ENCODE data around the gene SLC25A40.
"Not testable (repeated sequence)": the region's sequence is repeated elsewhere in the genome, so short reads cannot be mapped to it uniquely, and the experiment has no call there.

The SLC25A40 gene

DNA sequence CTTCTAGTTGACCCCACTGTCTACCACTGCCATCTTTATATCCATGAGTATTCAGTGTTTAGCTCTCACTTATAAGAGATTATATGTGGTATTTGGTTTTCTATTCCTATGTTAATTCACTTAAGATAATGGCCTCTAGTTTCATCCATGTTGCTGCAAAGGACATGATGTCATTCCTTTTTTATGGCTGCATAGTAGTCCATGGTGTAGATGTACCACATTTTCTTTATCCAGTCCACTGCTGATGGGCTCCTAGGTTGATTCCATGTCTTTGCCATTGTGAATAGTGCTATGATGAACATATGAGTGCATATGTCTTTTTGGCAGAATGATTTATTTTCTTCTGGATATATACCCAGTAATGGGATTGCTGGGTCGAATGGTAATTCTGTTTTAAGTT lies 47.8 kb downstream of the SLC25A40 start:
- not testable (repeated sequence) for H3K9ac ChIP-seq (ENCODE audit: low read length in 2 of 2); H3K4me1 ChIP-seq (ENCODE audit: control insufficient read depth, insufficient read depth, low read length); H3K36me3 ChIP-seq (ENCODE audit: control insufficient read depth in 2 of 2, insufficient read depth in 2 of 2, low read length in 2 of 2); H3K9me3 ChIP-seq (ENCODE audit: control insufficient read depth in 2 of 2, low read length in 2 of 2); H3K27me3 ChIP-seq (ENCODE audit: control insufficient read depth in 1 of 2, insufficient read depth in 2 of 2, low read length in 2 of 2); H3K27ac ChIP-seq (ENCODE audit: low read length); H3K4me3 ChIP-seq (ENCODE audit: low read length in 2 of 2)

DNA sequence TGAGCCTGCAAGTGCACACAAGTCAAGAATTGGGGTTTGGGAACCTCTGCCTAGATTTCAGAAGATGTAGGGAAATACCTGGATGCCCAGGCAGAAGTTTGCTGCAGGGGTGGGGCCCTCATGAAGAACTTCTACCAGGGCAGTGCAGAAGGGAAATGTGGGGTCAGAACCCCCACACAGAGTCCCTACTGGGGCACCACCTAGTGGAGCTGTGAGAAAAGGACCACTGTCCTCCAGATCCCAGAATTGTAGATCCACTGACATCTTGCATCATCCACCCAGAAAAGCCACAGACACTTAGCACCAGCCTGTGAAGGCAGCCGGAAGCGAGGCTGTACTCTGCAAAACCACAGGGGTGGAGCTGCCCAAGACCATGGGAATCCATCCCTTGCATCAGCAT lies 50.8 kb downstream of the SLC25A40 start:
- H3K9me3 ChIP-seq (ENCODE audit: control insufficient read depth in 2 of 2, low read length in 2 of 2); H3K9ac ChIP-seq (ENCODE audit: low read length in 2 of 2); H3K36me3 ChIP-seq (ENCODE audit: control insufficient read depth in 2 of 2, insufficient read depth in 2 of 2, low read length in 2 of 2): not testable (repeated sequence)

DNA sequence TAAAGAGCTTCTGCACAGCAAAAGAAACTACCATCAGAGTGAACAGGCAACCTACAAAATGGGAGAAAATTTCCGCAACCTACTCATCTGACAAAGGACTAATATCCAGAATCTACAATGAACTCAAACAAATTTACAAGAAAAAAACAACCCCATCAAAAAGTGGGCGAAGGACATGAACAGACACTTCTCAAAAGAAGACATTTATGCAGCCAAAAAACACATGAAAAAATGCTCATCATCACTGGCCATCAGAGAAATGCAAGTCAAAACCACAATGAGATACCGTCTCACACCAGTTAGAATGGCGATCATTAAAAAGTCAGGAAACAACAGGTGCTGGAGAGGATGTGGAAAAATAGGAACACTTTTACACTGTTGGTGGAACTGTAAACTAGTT lies 54.1 kb downstream of the SLC25A40 start:
- not testable (repeated sequence) for H3K27me3 ChIP-seq (ENCODE audit: control insufficient read depth in 1 of 2, insufficient read depth in 2 of 2, low read length in 2 of 2); H3K4me3 ChIP-seq (ENCODE audit: low read length in 2 of 2); H3K27ac ChIP-seq (ENCODE audit: low read length); H3K36me3 ChIP-seq (ENCODE audit: control insufficient read depth in 2 of 2, insufficient read depth in 2 of 2, low read length in 2 of 2); H3K4me1 ChIP-seq (ENCODE audit: control insufficient read depth, insufficient read depth, low read length); H3K9me3 ChIP-seq (ENCODE audit: control insufficient read depth in 2 of 2, low read length in 2 of 2); H3K9ac ChIP-seq (ENCODE audit: low read length in 2 of 2)

More for the DNA sequence above, 50.8 kb downstream of the SLC25A40 start:
- not testable (repeated sequence) for H3K27ac ChIP-seq (ENCODE audit: low read length); H3K4me3 ChIP-seq (ENCODE audit: low read length in 2 of 2); H3K4me1 ChIP-seq (ENCODE audit: control insufficient read depth, insufficient read depth, low read length); H3K27me3 ChIP-seq (ENCODE audit: control insufficient read depth in 1 of 2, insufficient read depth in 2 of 2, low read length in 2 of 2)

DNA sequence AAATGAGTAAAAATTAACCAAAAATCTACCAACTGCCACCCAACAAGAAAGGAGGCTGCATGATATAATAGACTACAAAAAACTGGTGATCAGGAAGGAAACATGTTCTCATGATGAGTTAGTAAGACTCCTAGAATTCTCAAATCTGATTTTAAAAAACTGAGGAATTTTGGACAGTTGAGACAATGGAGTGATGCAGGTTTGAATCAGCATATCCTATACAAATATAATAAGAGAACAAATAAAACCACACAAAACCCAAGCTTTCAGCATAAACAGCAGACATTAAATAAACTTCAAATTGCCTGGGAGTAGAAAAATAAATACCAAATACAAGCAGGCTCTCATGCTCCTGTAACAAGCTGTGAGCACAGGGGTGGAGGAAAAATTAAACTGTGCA lies 57.8 kb downstream of the SLC25A40 start:
- H3K4me1 ChIP-seq (ENCODE audit: control insufficient read depth, insufficient read depth, low read length) = no peaks in the 10 kb centered on the region
- no peaks in the 10 kb centered on the region for H3K27me3 ChIP-seq (ENCODE audit: control insufficient read depth in 1 of 2, insufficient read depth in 2 of 2, low read length in 2 of 2)
- no peak overlapping the region for H3K27ac ChIP-seq (ENCODE audit: low read length)
- H3K4me3 ChIP-seq (ENCODE audit: low read length in 2 of 2) = no peak overlapping the region
- no peaks in the 10 kb centered on the region for H3K36me3 ChIP-seq (ENCODE audit: control insufficient read depth in 2 of 2, insufficient read depth in 2 of 2, low read length in 2 of 2)
- no peaks in the 10 kb centered on the region for H3K9me3 ChIP-seq (ENCODE audit: control insufficient read depth in 2 of 2, low read length in 2 of 2)
- no peak overlapping the region for H3K9ac ChIP-seq (ENCODE audit: low read length in 2 of 2)

DNA sequence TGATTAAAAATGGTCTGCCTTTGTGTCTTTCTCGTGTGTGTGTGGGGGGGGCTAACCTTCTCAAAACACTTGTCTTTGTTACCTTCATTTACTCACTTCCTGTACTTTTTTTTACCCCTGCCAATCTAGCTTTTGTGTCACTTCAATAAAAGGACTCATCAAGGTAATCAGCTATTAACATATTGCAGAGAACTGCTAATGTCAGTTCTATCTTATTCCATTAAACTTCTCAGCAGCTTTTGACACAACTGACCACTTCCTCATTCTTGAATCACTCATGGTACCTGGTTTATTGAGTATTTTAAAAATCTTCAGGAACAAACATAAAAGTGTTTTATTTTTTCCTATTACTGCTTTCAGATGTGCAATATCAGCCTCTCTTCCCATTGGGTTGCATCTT lies 59.8 kb downstream of the SLC25A40 start:
- Histone ChIP-seq H3K27ac (ENCODE audit: low read length) (no peak overlapping the region), H3K4me3 (ENCODE audit: low read length in 2 of 2) (no peak overlapping the region), H3K4me1 (ENCODE audit: control insufficient read depth, insufficient read depth, low read length) (no peaks in the 10 kb centered on the region), H3K27me3 (ENCODE audit: control insufficient read depth in 1 of 2, insufficient read depth in 2 of 2, low read length in 2 of 2) (no peaks in the 10 kb centered on the region), H3K36me3 (ENCODE audit: control insufficient read depth in 2 of 2, insufficient read depth in 2 of 2, low read length in 2 of 2) (no peaks in the 10 kb centered on the region), H3K9me3 (ENCODE audit: control insufficient read depth in 2 of 2, low read length in 2 of 2) (no peaks in the 10 kb centered on the region), H3K9ac (ENCODE audit: low read length in 2 of 2) (no peak overlapping the region)

DNA sequence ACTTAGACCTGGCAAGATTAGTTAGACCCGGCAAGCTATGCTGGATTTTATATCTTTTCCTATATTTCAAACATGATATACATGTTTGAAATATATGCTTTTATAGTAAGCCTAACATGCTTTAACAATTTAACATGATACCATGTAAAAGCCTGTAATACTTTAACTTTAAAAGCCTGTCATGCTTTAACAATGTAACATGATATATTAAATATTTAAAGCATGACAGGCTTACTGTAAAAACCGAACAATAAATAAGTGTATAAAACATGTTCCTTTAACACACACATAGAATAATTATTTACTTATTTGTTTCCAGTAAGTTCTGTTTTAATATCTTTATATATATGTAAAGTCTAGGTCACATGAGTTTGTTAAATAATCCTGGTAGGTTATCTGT lies 65.4 kb downstream of the SLC25A40 start:
- no peak overlapping the region for H3K4me3 ChIP-seq (ENCODE audit: low read length in 2 of 2)
- no peaks in the 10 kb centered on the region for H3K27me3 ChIP-seq (ENCODE audit: control insufficient read depth in 1 of 2, insufficient read depth in 2 of 2, low read length in 2 of 2)
- no peaks in the 10 kb centered on the region for H3K4me1 ChIP-seq (ENCODE audit: control insufficient read depth, insufficient read depth, low read length)
- H3K9ac ChIP-seq (ENCODE audit: low read length in 2 of 2) = no peak overlapping the region
- H3K36me3 ChIP-seq (ENCODE audit: control insufficient read depth in 2 of 2, insufficient read depth in 2 of 2, low read length in 2 of 2) = no peaks in the 10 kb centered on the region
- no peaks in the 10 kb centered on the region for H3K9me3 ChIP-seq (ENCODE audit: control insufficient read depth in 2 of 2, low read length in 2 of 2)
- H3K27ac ChIP-seq (ENCODE audit: low read length) = no peak overlapping the region

DNA sequence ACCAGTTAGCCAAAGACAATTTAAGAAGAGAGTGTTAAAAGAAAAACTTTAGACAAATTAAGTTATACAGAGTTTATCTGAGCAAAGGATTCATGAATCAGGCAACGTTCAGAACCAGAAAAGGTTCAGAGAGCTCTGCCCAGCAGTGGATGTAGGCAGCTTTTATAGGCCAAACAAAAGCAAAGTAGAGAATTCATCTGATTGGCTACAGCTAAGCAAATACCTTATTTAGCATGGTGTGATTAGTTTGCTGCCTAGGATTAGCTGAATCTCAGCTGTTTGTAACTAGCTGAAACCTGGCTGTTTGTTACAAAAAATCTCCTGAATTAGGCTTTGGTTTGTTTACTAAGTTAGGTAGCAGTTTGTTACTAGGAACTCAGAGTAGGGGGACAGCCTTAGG lies 66.0 kb downstream of the SLC25A40 start:
- no peaks in the 10 kb centered on the region for H3K36me3 ChIP-seq (ENCODE audit: control insufficient read depth in 2 of 2, insufficient read depth in 2 of 2, low read length in 2 of 2)
- H3K9ac ChIP-seq (ENCODE audit: low read length in 2 of 2) = no peak overlapping the region
- H3K4me3 ChIP-seq (ENCODE audit: low read length in 2 of 2) = no peak overlapping the region
- no peaks in the 10 kb centered on the region for H3K9me3 ChIP-seq (ENCODE audit: control insufficient read depth in 2 of 2, low read length in 2 of 2)
- H3K27ac ChIP-seq (ENCODE audit: low read length) = no peak overlapping the region
- no peaks in the 10 kb centered on the region for H3K27me3 ChIP-seq (ENCODE audit: control insufficient read depth in 1 of 2, insufficient read depth in 2 of 2, low read length in 2 of 2)
- no peaks in the 10 kb centered on the region for H3K4me1 ChIP-seq (ENCODE audit: control insufficient read depth, insufficient read depth, low read length)

DNA sequence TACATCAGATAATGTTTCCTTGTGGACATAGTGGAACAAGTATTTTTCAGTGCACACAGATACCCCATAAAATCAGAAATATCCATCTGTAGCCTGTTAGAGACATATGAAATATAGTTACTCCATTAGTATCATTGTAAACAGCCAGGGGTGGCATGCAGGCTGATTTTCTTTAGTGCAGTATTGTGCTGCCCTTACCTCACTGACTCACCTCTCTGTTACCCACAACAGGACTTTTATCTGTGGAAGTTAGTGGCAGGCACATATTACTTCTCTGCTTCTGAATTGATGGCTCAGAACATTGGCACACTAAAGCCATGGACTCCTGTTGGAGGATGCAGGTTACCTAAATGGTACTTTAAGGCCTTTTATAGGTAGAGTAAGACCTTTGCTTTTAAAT lies 70.0 kb downstream of the SLC25A40 start:
- no peak overlapping the region for H3K9ac ChIP-seq (ENCODE audit: low read length in 2 of 2)

DNA sequence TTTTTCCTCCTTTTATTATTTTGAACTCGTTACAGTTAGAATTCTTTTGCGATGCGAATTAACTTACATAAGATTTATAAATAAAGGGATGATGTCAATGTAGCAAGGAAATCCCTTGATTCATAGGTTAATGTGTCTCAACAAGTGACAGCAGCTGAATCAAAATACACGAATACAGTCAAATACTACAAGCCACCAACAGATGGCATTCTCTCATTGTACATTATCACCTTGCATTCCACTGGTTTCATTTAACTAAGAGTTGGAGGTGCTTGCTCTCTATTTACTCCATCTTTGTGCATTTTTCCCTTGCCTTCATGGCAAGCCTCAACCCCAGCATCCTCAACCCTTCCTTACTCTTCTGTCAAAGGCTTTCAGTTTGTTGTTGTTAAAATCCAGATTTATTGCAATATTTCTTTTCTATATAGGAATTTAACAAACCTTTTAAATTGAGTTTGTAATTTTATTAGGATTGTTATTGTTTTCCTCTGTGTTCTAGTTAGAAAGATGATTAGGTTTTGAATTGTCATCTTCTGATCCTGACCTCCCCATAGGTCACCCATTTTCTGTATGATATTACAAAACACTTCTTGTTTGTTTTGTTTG lies 78.3 kb downstream of the SLC25A40 start:
- Histone ChIP-seq H3K4me1 (ENCODE audit: control insufficient read depth, insufficient read depth, low read length) (no peaks in the 10 kb centered on the region), H3K27ac (ENCODE audit: low read length) (no peak overlapping the region), H3K4me3 (ENCODE audit: low read length in 2 of 2) (no peak overlapping the region), H3K9ac (ENCODE audit: low read length in 2 of 2) (no peak overlapping the region), H3K9me3 (ENCODE audit: control insufficient read depth in 2 of 2, low read length in 2 of 2) (no peaks in the 10 kb centered on the region), H3K27me3 (ENCODE audit: control insufficient read depth in 1 of 2, insufficient read depth in 2 of 2, low read length in 2 of 2) (no peaks in the 10 kb centered on the region), H3K36me3 (ENCODE audit: control insufficient read depth in 2 of 2, insufficient read depth in 2 of 2, low read length in 2 of 2) (no peaks in the 10 kb centered on the region)

More for the DNA sequence above, 70.0 kb downstream of the SLC25A40 start:
- no peaks in the 10 kb centered on the region for H3K36me3 ChIP-seq (ENCODE audit: control insufficient read depth in 2 of 2, insufficient read depth in 2 of 2, low read length in 2 of 2)
- H3K9me3 ChIP-seq (ENCODE audit: control insufficient read depth in 2 of 2, low read length in 2 of 2) = no peaks in the 10 kb centered on the region
- no peak overlapping the region for H3K4me3 ChIP-seq (ENCODE audit: low read length in 2 of 2)
- no peaks in the 10 kb centered on the region for H3K4me1 ChIP-seq (ENCODE audit: control insufficient read depth, insufficient read depth, low read length)
- no peak overlapping the region for H3K27ac ChIP-seq (ENCODE audit: low read length)
- H3K27me3 ChIP-seq (ENCODE audit: control insufficient read depth in 1 of 2, insufficient read depth in 2 of 2, low read length in 2 of 2) = no peaks in the 10 kb centered on the region

DNA sequence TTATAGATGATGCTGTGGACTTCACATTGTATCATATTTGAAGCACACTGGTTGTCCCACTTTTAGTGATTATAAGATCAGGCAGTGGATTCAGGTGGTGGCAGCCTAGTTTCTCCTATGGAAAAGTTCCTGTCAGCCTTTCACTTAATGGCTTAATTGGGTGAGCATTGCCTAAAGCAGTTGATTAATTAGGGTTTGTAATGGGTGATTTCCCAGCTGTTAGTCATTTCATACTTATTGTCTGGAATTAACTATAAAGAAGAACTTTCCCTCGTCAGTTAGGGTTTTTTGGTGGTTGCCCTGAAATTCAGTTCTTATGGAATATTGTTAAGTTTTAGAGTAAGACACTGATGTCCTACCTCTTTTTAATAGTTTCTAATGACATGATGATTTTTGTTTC lies 78.8 kb downstream of the SLC25A40 start:
- Histone ChIP-seq H3K9me3 (ENCODE audit: control insufficient read depth in 2 of 2, low read length in 2 of 2) (no peaks in the 10 kb centered on the region), H3K36me3 (ENCODE audit: control insufficient read depth in 2 of 2, insufficient read depth in 2 of 2, low read length in 2 of 2) (no peaks in the 10 kb centered on the region), H3K4me1 (ENCODE audit: control insufficient read depth, insufficient read depth, low read length) (no peaks in the 10 kb centered on the region), H3K4me3 (ENCODE audit: low read length in 2 of 2) (no peak overlapping the region), H3K27ac (ENCODE audit: low read length) (no peak overlapping the region), H3K9ac (ENCODE audit: low read length in 2 of 2) (no peak overlapping the region), H3K27me3 (ENCODE audit: control insufficient read depth in 1 of 2, insufficient read depth in 2 of 2, low read length in 2 of 2) (no peaks in the 10 kb centered on the region)

DNA sequence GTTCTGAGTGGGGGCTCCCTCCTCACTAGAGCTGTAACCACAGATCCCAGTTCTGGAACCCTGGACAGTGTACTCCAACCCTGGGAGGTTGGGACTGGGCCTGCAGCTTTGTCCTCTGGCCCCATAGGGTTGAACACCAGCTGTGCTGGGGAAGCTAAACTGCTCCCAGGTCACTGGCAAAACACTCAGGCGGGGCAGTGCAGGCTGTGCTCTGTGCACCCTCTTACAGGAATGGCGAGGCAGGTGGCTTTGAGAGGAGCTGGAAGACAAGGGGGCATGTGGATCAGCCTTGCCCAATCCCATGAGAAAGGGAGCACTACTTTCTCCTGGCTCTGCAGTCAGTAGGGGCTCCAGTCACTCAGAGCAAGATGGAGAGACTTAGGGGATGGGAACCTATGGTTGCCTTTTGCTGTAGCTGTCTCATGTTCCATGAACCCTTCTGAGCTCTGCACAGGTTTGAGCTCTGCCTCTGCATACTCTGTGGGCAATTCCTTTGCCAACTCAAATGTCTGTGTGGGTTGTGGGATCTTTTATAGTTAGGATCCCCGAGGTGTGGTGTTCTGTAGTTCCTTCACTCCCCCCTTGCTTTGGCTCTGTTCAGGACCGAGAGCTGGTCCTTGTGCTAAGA lies 90.7 kb downstream of the SLC25A40 start:
- Histone ChIP-seq H3K36me3 (ENCODE audit: control insufficient read depth in 2 of 2, insufficient read depth in 2 of 2, low read length in 2 of 2) (no peaks in the 10 kb centered on the region), H3K9me3 (ENCODE audit: control insufficient read depth in 2 of 2, low read length in 2 of 2) (no peaks in the 10 kb centered on the region), H3K27me3 (ENCODE audit: control insufficient read depth in 1 of 2, insufficient read depth in 2 of 2, low read length in 2 of 2) (no peaks in the 10 kb centered on the region), H3K9ac (ENCODE audit: low read length in 2 of 2) (no peak overlapping the region), H3K27ac (ENCODE audit: low read length) (no peak overlapping the region), H3K4me1 (ENCODE audit: control insufficient read depth, insufficient read depth, low read length) (no peaks in the 10 kb centered on the region), H3K4me3 (ENCODE audit: low read length in 2 of 2) (no peak overlapping the region)

Data from stomach smooth muscle (tissue), 2 donors.